Coronary artery (tissue), 2 donors: ENCODE measurements around the gene FGFR4.

Experiments used
- DNase-seq: peaks from one replicate; pipeline ENCODE4 v3.0.0-alpha.2; 2017; ENCODE audit warnings: low spot score
- H3K27ac ChIP-seq, 2 donors: fragments of 200-600 bp; sonication (generic); one replicate each; pipeline ENCODE4 v1.5.1; 2016 to 2019
- H3K4me3 ChIP-seq: fragments of 200-600 bp; sonication (generic); 2 replicates; pipeline ENCODE4 v1.5.1; 2016; ENCODE audit warnings: mild to moderate bottlenecking, moderate library complexity
- CTCF ChIP-seq: fragments of 200-600 bp; sonication (generic); IDR thresholded peaks from one replicate; pipeline ENCODE4 v1.5.1; 2019; ENCODE audit warnings: antibody characterized with exemption

Gene FGFR4

GRCh38 chr5:177096162-177097015 lies 9.7 kb downstream of the FGFR4 start:
- Histone ChIP-seq H3K4me3 (no peak overlapping the region), H3K27ac (no peak overlapping the region)
- TF ChIP-seq CTCF, result no peak
- no peak for DNase-seq

- no peak for TF ChIP-seq CTCF
- H3K27ac ChIP-seq, result no peak overlapping the region
- no peak overlapping the region for H3K4me3 ChIP-seq
- DNase-seq, result no peak
Measured at GRCh38 chr5:177097016-177097985, 10.6 kb downstream of the FGFR4 start.

GRCh38 chr5:177098120-177098469 lies 11.4 kb downstream of the FGFR4 start:
- TF ChIP-seq CTCF, result no peak
- H3K27ac ChIP-seq, result no peak overlapping the region
- H3K4me3 ChIP-seq, result no peak overlapping the region
- DNase-seq, result no peak

GRCh38 chr5:177098470-177099141 lies 11.9 kb downstream of the FGFR4 start:
- H3K27ac ChIP-seq, result no peak overlapping the region
- DNase-seq, result no peak
- no peak overlapping the region for H3K4me3 ChIP-seq
- TF ChIP-seq CTCF, result no peak

- DNase-seq, result no peak
- Histone ChIP-seq H3K4me3 (no peak overlapping the region), H3K27ac (no peak overlapping the region)
- TF ChIP-seq CTCF, result no peak
Measured at GRCh38 chr5:177099422-177100093, 12.8 kb downstream of the FGFR4 start.

- H3K27ac ChIP-seq, result no peak overlapping the region
- TF ChIP-seq CTCF, result no peak
- no peak overlapping the region for H3K4me3 ChIP-seq
- peak; percentile 64 for DNase-seq
Measured at GRCh38 chr5:177100714-177101121, 14.0 kb downstream of the FGFR4 start.
